ENCODE data around the gene CCNG1.

GRCh38 chr5:163407034-163407655 lies 30.2 kb upstream of the CCNG1 start:
- TF ChIP-seq CTCF (IDR thresholded peaks at IDR 0.05) (no peak), POLR2A (IDR thresholded peaks at IDR 0.05) (no peak)
